Fibroblast of lung (primary cell): ENCODE results near the gene CAPN13. TPM values are rescaled to one million over a fixed set of nuclear protein-coding genes. Genes with fewer than 3 reads are reported as not detected.

Experiments used
- DNase-seq, 2 donors: peaks; one replicate each; pipeline versions ENCODE4 v3.0.0 to v3.0.0-alpha.2; 2010; ENCODE audit warnings: low read depth in 2 of 2
- H2AFZ ChIP-seq: 2 replicates; pipeline ENCODE4 v1.5.1; 2012; ENCODE audit warnings: low read length, control low read depth, inconsistent platforms
- H3K27ac ChIP-seq: 2 replicates; pipeline ENCODE4 v1.5.1; 2011; ENCODE audit warnings: low read length, control low read depth; ENCODE audit not compliant: insufficient read depth
- H3K27me3 ChIP-seq: 2 replicates; pipeline ENCODE4 v1.5.1; 2011; ENCODE audit warnings: mild to moderate bottlenecking, low read length; ENCODE audit not compliant: control insufficient read depth, insufficient read depth
- H3K36me3 ChIP-seq: 2 replicates; pipeline ENCODE4 v1.5.1; 2011; ENCODE audit warnings: low read length; ENCODE audit not compliant: control insufficient read depth, insufficient read depth
- H3K4me1 ChIP-seq: 2 replicates; pipeline ENCODE4 v1.5.1; 2011; ENCODE audit warnings: low read length; ENCODE audit not compliant: control insufficient read depth, insufficient read depth; ENCODE audit errors: extremely low read depth
- H3K4me2 ChIP-seq: 2 replicates; pipeline ENCODE4 v1.5.1; 2011; ENCODE audit warnings: low read length, control low read depth; ENCODE audit not compliant: insufficient read depth; ENCODE audit errors: extremely low read depth
- H3K4me3 ChIP-seq, 4 experiments: fragments of 200-600 bp in 1 of 4; sonication (generic) in 1 of 4; replicated peaks in 1 of 4; 2 replicates each; pipeline ENCODE4 v1.5.1; 2011 to 2016; ENCODE audit warnings: low read length in 4 of 4, low read depth in 3 of 4, mild to moderate bottlenecking in 3 of 4, control low read depth in 2 of 4, inconsistent platforms in 1 of 4, mixed read lengths in 1 of 4; ENCODE audit not compliant: insufficient read depth in 1 of 4; ENCODE audit errors: control extremely low read depth in 1 of 4
- H3K79me2 ChIP-seq: 2 replicates; pipeline ENCODE4 v1.5.1; 2012; ENCODE audit warnings: mild to moderate bottlenecking, low read length, inconsistent platforms; ENCODE audit not compliant: control insufficient read depth, insufficient read depth
- H3K9ac ChIP-seq: 2 replicates; pipeline ENCODE4 v1.5.1; 2011; ENCODE audit warnings: mild to moderate bottlenecking, low read length, control low read depth; ENCODE audit not compliant: insufficient read depth
- H3K9me3 ChIP-seq: 2 replicates; pipeline ENCODE4 v1.5.1; 2012; ENCODE audit warnings: low read depth, low read length; ENCODE audit not compliant: control insufficient read depth, insufficient read depth
- H4K20me1 ChIP-seq: 2 replicates; pipeline ENCODE4 v1.5.1; 2011; ENCODE audit warnings: low read length; ENCODE audit not compliant: control insufficient read depth, insufficient read depth; ENCODE audit errors: extremely low read depth
- CTCF ChIP-seq, 2 donors: IDR thresholded peaks in 1 of 2; conservative IDR thresholded peaks in 1 of 2; 1 replicate in 1 of 2; 2 replicates in 1 of 2; pipeline ENCODE4 v1.5.1; 2011 to 2012; ENCODE audit warnings: low read length in 2 of 2, control low read depth in 1 of 2, inconsistent platforms in 1 of 2, low read depth in 1 of 2, mild to moderate bottlenecking in 1 of 2
- EZH2 ChIP-seq: IDR thresholded peaks from 2 replicates; pipeline ENCODE4 v1.5.1; 2012; ENCODE audit warnings: low read length, control low read depth, mild to moderate bottlenecking; ENCODE audit errors: missing control alignments
- polyA plus RNA-seq, 2 donors: library from polyadenylated mRNA; depleted of rRNA in 1 of 2; stranded (reverse) in 1 of 2; unstranded in 1 of 2; fragments of >200 nt; gene quantifications; 2 replicates each; pipeline ENCODE4 v1.2.1, GENCODE V29; 2011 to 2012; ENCODE audit warnings: missing spikeins in 1 of 2
- total RNA-seq: library from RNA; depleted of rRNA; stranded (reverse); fragments of >200 nt; gene quantifications from 2 replicates; pipeline ENCODE4 v1.2.1, GENCODE V29; 2014

The CAPN13 gene
- total and polyA plus RNA-seq, 2 donors (not counting 1 experiment from before 2014, with no cell fraction given), result not detected

GRCh38 chr2:30684026-30684425 lies 123.2 kb downstream of the CAPN13 start:
- no peak for DNase-seq
- no peak overlapping the region for H3K4me2 ChIP-seq
- no peak overlapping the region for H3K27ac ChIP-seq
- TF ChIP-seq CTCF (conservative IDR thresholded peaks at IDR 0.05 in 1 of 2, IDR thresholded peaks at IDR 0.05 in 1 of 2; ENCODE audit: low read depth in 1 of 2, low read length in 2 of 2), result no peak
- TF ChIP-seq EZH2, result no peak
- H3K4me3 ChIP-seq, result no peak overlapping the region
- no peaks in the 10 kb centered on the region for H3K79me2 ChIP-seq
- no peaks in the 10 kb centered on the region for H3K27me3 ChIP-seq
- H4K20me1 ChIP-seq, result no peaks in the 10 kb centered on the region
- H3K9ac ChIP-seq, result no peak overlapping the region
- H3K9me3 ChIP-seq, result no peaks in the 10 kb centered on the region
- no peaks in the 10 kb centered on the region for H3K36me3 ChIP-seq
- no peaks in the 10 kb centered on the region for H3K4me1 ChIP-seq
- no peak overlapping the region for H2AFZ ChIP-seq

GRCh38 chr2:30683236-30683956 lies 123.8 kb downstream of the CAPN13 start:
- Histone ChIP-seq H3K36me3 (no peaks in the 10 kb centered on the region), H3K4me3 (no peak overlapping the region), H3K9me3 (no peaks in the 10 kb centered on the region), H3K27ac (no peak overlapping the region), H3K4me1 (no peaks in the 10 kb centered on the region), H4K20me1 (no peaks in the 10 kb centered on the region), H2AFZ (no peak overlapping the region), H3K79me2 (no peaks in the 10 kb centered on the region), H3K27me3 (no peaks in the 10 kb centered on the region), H3K9ac (no peak overlapping the region), H3K4me2 (no peak overlapping the region)
- no peak for DNase-seq
- TF ChIP-seq EZH2, result no peak
- TF ChIP-seq CTCF (conservative IDR thresholded peaks at IDR 0.05 in 1 of 2, IDR thresholded peaks at IDR 0.05 in 1 of 2; ENCODE audit: low read depth in 1 of 2, low read length in 2 of 2), result no peak

- no peaks in the 10 kb centered on the region for H3K79me2 ChIP-seq
- DNase-seq, result no peak
- H2AFZ ChIP-seq, result no peak overlapping the region
- H3K36me3 ChIP-seq, result no peaks in the 10 kb centered on the region
- no peak overlapping the region for H3K4me2 ChIP-seq
- H4K20me1 ChIP-seq, result no peaks in the 10 kb centered on the region
- no peak overlapping the region for H3K9ac ChIP-seq
- TF ChIP-seq CTCF (conservative IDR thresholded peaks at IDR 0.05 in 1 of 2, IDR thresholded peaks at IDR 0.05 in 1 of 2; ENCODE audit: low read depth in 1 of 2, low read length in 2 of 2) (no peak), EZH2 (no peak)
- H3K4me3 ChIP-seq, result no peak overlapping the region
- no peak overlapping the region for H3K27ac ChIP-seq
- no peaks in the 10 kb centered on the region for H3K9me3 ChIP-seq
- no peaks in the 10 kb centered on the region for H3K4me1 ChIP-seq
- no peaks in the 10 kb centered on the region for H3K27me3 ChIP-seq
These were observed 126.2 kb downstream of the CAPN13 start for GRCh38 chr2:30681022-30681421.
